CD4-positive, alpha-beta T cell treated with Interleukin-2 at 100 ng/mL for 4 hours (primary cell): ENCODE measurements around the gene LYSET.
"Not testable (repeated sequence)": the region's sequence is repeated elsewhere in the genome, so short reads cannot be mapped to it uniquely, and the experiment has no call there.

Source experiments
- DNase-seq: peaks from one replicate; pipeline ENCODE4 v3.0.0-alpha.2; 2020; ENCODE audit warnings: low spot score

LYSET gene

DNA sequence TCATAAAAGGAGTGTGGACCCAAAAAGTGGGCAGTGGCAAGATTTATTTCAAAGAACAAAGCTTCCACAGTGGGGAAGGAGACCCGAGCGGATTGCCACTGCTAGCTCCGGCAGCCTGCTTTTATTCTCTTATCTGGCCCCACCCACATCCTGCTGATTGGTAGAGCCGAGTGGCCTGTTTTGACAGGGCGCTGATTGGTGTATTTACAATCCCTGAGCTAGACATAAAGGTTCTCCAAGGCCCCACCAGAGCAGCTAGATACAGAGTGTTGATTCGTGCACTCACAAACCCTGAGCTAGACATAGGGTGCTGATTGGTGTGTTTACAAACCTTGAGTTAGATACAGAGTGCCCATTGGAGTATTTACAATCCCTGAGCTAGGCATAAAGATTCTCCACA, 15.5 kb upstream of the LYSET start:
- DNase-seq = not testable (repeated sequence)

GRCh38 chr14:93170141-93170540, 15.0 kb upstream of the LYSET start:
- not testable (repeated sequence) for DNase-seq

- DNase-seq = no peak
These were observed 13.7 kb upstream of the LYSET start for GRCh38 chr14:93171376-93171775.

- no peak for DNase-seq
These were observed 11.1 kb upstream of the LYSET start for GRCh38 chr14:93173943-93174395.

- not testable (repeated sequence) for DNase-seq
These were observed 10.4 kb upstream of the LYSET start for GRCh38 chr14:93174731-93175130.

GRCh38 chr14:93175492-93175891, 9.6 kb upstream of the LYSET start:
- no peak for DNase-seq

- no peak for DNase-seq
These were observed 1.4 kb upstream of the LYSET start for GRCh38 chr14:93183596-93184317.

- no peak for DNase-seq
These were observed 218 bp downstream of the LYSET start for GRCh38 chr14:93185349-93185720.

GRCh38 chr14:93186466-93186865, 1.3 kb downstream of the LYSET start:
- DNase-seq = no peak

GRCh38 chr14:93186956-93187355, 1.8 kb downstream of the LYSET start:
- no peak for DNase-seq

GRCh38 chr14:93195316-93195999, 10.3 kb downstream of the LYSET start:
- no peak for DNase-seq

GRCh38 chr14:93199031-93199430, 13.9 kb downstream of the LYSET start:
- no peak for DNase-seq

DNA sequence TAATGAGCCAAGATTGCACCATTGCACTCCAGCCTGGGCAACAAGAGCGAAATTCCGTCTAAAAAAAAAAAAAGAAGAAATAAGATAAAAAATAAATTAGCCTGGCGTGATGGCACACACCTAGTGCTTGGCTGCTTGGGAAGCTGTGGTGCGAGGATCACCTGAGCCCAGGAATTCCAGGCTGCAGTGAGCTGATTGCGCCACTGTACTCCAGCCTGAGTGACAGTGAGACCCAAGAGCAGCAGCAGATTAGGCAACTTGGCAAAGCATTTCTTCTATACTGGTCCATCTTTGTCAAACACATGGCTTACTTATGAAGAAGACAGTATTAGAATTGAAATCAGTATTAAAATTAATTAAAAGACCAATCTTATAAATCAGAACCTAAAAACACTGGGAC, 15.4 kb downstream of the LYSET start:
- no peak for DNase-seq

DNA sequence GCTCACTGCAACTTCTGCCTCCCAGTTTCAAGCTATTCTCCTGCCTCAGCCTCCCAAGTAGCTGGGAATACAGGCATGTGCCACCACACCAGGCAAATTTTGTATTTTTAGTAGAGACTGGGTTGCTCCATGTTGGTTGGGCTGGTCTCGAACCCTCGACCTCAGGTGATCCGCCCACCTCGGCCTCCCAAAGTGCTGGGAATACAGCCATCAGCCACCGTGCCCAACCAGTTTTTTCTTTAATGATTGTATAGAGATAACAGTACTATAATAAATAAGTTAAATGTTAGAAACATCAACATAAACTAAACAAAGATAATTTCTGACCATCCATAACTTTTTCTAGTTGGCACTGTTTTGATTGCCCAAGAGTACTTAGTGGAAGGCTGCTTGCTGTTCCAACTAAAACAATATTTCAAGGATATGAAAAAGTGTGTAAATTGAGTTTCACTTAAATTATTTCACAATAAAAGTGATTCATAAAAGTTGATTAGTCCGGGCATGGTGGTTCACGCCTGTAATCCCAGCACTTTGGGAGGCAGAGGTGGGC, 16.1 kb downstream of the LYSET start:
- DNase-seq = no peak

GRCh38 chr14:93206793-93207467, 21.8 kb downstream of the LYSET start, which contains the start of the genes GON7 and UBR7:
Gene GON7, minus strand, starts transcription at chr14:93207065. Its CDS starts 28 bp downstream, at chr14:93207037.
Gene UBR7, plus strand, starts transcription at chr14:93207256. Its CDS starts 36 bp downstream, at chr14:93207292.
- DNase-seq = peak; percentile 86

DNA sequence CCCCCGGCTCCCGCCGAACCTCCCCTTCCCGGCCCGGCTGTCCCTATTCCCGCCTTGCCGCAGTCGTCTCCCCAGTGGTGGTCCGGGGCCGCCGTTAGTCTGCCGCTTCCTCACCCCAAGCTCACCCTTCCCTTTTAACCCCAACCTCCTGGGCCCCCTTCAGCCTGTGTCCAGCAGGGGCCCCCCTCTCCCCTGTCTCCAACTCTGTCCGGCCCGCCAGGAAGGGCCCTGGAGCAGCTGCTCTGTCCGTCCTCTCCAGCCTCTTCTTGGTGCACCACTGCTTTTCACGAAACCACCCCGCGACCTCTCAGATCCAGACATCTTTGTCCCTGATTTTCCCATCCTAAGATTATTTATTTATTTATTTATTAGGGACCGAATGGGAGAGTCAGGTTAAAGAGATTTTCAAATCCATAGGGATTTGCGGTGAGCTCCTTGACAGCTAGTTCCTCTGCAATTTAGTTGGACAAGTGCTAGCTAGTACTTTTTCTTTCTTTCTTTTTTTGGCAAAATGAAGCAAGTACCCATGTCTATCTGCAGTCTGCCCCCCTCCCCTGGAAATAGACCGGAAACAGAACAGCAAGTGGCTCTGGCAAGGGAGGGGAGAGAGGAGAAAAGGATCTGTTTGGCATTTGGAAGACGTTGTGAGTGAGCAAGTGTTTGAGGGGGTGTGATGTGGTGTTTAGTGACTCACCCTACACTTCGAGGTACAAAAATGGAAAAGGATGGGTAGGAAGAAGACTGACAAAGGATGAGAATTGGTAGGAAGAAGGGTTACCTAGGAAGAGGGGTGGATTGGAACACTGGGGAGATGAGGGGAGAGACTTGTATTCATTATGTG, 22.6 kb downstream of the LYSET start:
- DNase-seq = peak; percentile 10

DNA sequence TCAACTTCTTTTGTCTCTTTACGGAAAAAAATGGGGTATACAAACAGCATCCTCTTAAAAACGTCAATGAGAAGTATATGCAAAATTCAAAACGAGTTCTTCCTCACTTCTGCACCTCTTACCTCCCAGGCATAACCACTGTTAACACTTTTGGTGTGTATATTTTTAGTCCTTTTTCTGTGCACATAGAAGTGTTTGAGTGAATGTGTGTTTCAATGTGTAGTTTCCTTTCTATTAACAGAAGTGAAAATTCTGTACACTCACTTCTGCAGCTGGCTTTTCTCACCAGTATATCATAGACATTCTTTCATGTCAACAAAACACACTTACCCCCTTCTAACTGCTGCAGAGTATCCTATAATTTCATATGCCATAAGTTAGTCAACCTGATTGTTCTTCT, 27.3 kb downstream of the LYSET start:
- no peak for DNase-seq

DNA sequence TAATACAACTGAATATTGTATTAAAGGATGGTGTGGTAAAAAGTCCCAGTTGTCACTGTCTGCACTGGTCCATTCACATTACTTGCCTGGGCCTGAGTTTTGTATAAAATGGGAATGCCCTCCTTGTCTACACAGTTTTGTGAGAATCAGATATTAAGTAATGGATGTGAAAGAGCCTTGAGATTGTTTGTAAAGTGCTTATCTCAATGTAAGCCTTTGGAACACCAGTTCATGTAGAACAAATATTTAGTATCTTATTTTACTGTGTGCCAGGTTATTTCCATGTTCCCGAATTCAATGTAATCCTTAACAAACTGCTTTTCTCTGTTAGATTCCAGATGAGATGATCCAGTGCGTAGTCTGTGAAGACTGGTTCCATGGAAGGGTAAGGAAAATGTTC, 29.5 kb downstream of the LYSET start:
- no peak for DNase-seq

DNA sequence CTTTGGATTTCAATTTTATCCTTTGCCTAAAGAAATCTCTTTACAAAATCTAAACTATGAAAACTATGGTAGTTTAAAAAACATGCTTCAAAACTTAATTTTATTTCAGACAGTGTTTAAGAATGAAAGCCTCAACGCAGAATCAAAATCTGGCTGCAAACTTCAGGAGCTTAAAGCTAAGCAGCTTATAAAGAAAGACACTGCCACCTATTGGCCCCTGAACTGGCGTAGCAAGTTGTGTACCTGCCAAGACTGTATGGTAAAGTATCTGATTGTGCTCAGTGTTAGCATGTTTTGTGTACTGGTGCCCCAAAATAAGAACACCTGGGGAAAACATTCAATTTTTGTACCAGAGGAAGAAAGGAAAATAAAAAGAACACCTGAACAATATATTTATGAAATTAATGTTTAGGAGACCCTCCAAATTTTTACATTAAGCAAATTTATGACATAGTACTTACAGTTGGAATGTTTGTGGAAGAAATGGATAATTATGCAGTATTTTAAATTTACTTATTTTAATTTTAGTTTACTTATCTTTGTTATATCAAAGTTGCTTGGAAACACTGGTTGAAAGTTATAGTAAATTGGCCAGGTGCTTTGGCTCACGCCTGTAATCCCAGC, 34.1 kb downstream of the LYSET start:
- DNase-seq = peak; percentile 61

DNA sequence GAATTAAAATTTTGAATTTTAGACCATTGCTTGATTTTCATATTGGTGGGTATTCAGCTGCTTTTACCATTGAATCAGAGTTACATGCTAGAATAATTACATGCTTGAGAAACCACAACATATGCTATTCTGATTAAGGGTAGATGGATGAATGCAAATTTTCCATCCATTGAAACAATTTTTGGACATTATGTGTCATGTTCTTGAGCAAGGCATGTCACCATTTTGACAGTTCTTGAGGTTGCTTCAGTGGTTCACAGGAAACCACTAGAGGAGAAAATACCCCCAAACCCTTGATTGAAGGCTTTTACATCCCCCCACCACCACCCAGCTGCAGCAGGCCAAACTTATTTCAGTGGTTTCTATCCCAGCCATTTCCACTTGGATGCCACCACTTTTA, 35.4 kb downstream of the LYSET start:
- DNase-seq = no peak

DNA sequence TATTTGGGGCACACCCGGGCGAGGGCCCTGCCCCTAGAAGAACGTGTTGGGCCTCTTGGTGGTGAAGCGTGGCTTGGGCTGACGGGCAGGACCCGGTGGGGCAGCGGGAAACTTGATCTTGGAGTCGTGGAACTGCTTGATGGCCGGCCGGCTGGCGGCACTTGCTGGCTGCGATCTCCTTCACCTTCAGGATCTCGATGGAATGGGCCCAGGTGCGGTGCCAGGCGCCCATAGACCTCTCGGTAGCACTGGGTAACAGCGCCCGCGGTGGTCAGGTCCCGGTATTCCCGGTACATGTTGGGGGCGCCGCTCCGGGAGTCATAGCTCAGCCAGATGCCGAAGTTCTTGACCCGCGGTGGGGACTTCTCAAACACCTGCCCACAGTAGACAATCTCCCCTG, 38.4 kb downstream of the LYSET start:
- no peak for DNase-seq
